ENCODE measurements around the gene SCAMP2.

SCAMP2 gene

DNA sequence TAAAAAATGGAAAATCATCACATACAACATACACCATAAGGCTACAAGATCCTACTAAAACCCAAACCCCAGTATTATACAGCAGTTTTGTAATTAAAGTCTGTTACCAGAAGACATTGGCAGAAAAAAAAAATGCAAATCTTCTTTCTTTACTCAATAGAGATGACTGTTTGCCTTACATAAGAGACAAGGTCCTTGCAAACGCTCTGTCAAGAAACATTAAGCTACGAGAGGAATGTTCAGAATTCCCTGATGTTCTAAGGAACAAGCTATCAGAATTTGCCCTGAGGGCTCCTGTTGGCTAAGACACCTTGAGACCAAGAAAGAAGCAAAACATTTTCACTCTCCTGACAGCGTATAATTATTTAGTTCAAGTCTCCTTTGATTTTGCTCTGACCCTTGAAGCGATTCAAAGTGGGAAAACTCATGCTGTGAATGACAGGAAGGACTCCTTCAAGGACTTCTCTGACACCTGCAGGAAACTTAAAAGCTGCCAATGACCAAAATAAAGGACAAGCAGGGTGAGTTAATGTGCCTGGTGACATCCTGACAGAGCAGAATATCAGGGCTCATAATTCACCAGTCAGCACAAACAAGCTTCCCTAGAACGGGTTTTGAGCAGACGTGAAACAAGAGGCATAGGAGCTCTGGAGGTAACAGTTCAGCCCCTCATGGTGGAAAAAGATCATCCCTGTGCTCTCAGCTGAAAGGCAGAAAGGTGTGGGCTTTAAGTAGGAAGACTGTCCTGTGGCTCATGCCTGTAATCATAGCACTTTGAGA is 2.5 kb downstream of the SCAMP2 start:
- Histone ChIP-seq H3K4me1 (ENCODE audit: insufficient read depth, low read length) (peaks cover 14% of the 10 kb centered on the region; the same call in 1 of the 2 replicates), H3K27me3 (ENCODE audit: insufficient read depth, low read length) (no peaks in the 10 kb centered on the region), H3K36me3 (ENCODE audit: insufficient read depth, low read length) (peaks cover 10% of the 10 kb centered on the region), H3K9me3 (ENCODE audit: insufficient read depth, low read depth, low read length) (0 out of 2 replicates have a peak, but pooled peaks cover 3% of the 10 kb centered on the region), H3K9ac (ENCODE audit: low read depth, low read length) (no peak overlapping the region), H3K4me3 (ENCODE audit: low read length) (no peak overlapping the region), H3K27ac (ENCODE audit: low read depth, low read length) (peak overlapping the region; percentile 2; the same call in 1 of the 2 replicates)
- WGBS: 35% methylated on average over 6 of the region's 6 CpGs

DNA sequence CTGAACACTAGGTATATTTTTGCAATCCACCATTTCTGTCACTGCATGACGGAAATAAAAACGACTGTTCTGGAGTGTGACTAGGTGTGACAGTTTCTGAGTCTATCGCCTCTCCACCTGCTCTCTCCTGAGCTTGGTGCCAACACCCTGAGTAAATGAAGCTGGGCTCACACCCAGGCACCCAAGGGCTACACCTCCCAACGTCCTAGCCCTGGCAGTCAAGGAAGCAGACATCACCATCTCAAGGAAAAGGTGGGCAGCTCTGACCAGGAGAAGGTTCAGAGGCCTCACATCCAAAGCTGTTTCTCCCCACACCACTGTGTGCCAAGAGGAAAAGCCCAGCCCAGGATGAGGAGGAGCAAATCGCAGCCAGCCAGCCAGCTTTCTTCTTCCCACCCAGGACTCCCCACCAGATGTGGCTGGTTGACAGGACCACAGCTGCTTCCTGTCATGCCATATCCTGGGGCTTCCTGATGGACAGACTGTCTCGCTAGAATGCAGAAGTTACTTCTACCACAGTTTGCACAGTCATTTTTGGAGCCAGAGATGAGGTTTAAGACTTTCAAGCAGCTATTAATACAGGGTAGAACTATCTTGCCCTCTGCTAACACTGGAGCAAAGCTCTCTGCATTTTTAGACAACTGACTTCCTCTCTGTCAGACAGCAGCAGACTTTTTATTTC is 3.3 kb downstream of the SCAMP2 start:
- H3K27me3 ChIP-seq (ENCODE audit: insufficient read depth, low read length): no peaks in the 10 kb centered on the region
- WGBS: 86% methylated on average over 6 of the region's 6 CpGs
- no peak overlapping the region for H3K9ac ChIP-seq (ENCODE audit: low read depth, low read length)
- H3K9me3 ChIP-seq (ENCODE audit: insufficient read depth, low read depth, low read length): 0 out of 2 replicates have a peak, but pooled peaks cover 3% of the 10 kb centered on the region
- H3K4me1 ChIP-seq (ENCODE audit: insufficient read depth, low read length): peaks cover 14% of the 10 kb centered on the region; the same call in 1 of the 2 replicates
- no peak overlapping the region for H3K27ac ChIP-seq (ENCODE audit: low read depth, low read length)
- H3K4me3 ChIP-seq (ENCODE audit: low read length): no peak overlapping the region
- H3K36me3 ChIP-seq (ENCODE audit: insufficient read depth, low read length): peaks cover 10% of the 10 kb centered on the region

DNA sequence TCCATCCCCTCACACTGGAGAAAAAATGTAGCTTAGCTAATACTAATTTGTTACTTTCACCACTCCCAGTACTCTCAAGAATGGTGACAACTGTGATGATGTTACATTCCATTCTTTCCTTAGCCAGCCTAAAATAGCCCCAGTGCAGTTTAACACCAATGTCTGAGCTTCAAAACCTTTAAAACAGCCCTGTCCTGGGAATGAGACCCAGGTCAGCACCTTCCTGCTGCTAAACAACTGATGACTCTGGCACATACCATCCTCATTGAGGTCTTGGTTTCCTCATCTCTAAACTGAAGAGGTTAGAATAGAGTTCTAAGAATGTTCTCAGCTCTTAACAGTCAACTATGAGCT is 3.8 kb downstream of the SCAMP2 start:
- H3K27ac ChIP-seq (ENCODE audit: low read depth, low read length): no peak overlapping the region
- H3K27me3 ChIP-seq (ENCODE audit: insufficient read depth, low read length): no peaks in the 10 kb centered on the region
- 0 out of 2 replicates have a peak, but pooled peaks cover 3% of the 10 kb centered on the region for H3K9me3 ChIP-seq (ENCODE audit: insufficient read depth, low read depth, low read length)
- no peak overlapping the region for H3K9ac ChIP-seq (ENCODE audit: low read depth, low read length)
- H3K4me1 ChIP-seq (ENCODE audit: insufficient read depth, low read length): peaks cover 14% of the 10 kb centered on the region; the same call in 1 of the 2 replicates
- no peak overlapping the region for H3K4me3 ChIP-seq (ENCODE audit: low read length)
- H3K36me3 ChIP-seq (ENCODE audit: insufficient read depth, low read length): peaks cover 10% of the 10 kb centered on the region

DNA sequence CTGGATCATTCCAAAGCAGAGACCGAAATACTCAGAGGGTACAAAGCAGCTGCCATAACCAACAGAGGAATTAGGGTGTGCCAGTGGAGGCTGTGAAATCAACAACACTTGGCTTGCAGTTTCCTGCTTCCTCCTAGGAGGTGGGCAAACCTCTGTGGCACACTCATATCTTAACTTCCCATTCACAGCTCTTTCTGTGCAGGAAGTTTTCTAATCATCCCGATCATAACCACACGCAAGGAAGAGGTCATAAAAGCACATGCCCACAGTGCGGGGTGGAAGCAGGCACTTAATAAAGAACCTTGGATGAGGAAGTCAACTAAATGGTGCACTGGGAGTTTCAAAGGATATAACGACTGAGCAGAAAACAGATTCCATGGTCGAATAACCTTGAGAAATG is 5.1 kb downstream of the SCAMP2 start:
- H3K27me3 ChIP-seq (ENCODE audit: insufficient read depth, low read length): no peaks in the 10 kb centered on the region
- no peak overlapping the region for H3K27ac ChIP-seq (ENCODE audit: low read depth, low read length)
- no peak overlapping the region for H3K4me3 ChIP-seq (ENCODE audit: low read length)
- peaks cover 14% of the 10 kb centered on the region; the same call in 1 of the 2 replicates for H3K4me1 ChIP-seq (ENCODE audit: insufficient read depth, low read length)
- peaks cover 10% of the 10 kb centered on the region for H3K36me3 ChIP-seq (ENCODE audit: insufficient read depth, low read length)
- 97% methylated on average over 6 of the region's 6 CpGs for WGBS
- 0 out of 2 replicates have a peak, but pooled peaks cover 3% of the 10 kb centered on the region for H3K9me3 ChIP-seq (ENCODE audit: insufficient read depth, low read depth, low read length)
- H3K9ac ChIP-seq (ENCODE audit: low read depth, low read length): no peak overlapping the region

DNA sequence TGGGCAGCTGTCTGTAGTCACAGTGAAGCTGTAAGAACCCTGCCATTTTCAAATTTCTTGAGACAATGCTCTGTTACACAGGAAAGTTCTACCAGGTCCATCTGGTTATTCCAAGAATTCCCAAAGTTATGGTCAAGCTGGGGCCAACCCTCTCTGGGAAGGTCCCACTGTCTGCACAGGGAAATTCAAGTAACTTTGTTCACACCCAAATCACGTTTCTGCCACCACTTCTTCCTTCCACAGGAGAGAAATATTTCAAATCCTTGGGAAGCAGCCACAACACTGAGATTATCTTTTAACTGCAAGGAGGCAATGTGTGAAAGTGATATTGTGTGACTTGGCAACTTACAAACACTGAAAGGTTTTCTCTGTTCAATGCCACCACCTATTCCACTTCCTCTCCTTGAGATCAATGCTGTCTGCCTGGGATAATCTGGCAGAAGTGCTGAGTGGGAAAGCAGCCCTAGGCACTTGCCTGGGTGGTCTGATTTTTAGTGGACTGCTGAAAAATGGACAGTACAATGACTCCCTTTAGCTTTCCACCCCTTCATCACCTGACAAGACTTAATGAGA is 5.6 kb downstream of the SCAMP2 start:
- Histone ChIP-seq H3K9ac (ENCODE audit: low read depth, low read length) (no peak overlapping the region), H3K4me1 (ENCODE audit: insufficient read depth, low read length) (peaks cover 14% of the 10 kb centered on the region; the same call in 1 of the 2 replicates), H3K36me3 (ENCODE audit: insufficient read depth, low read length) (peaks cover 10% of the 10 kb centered on the region), H3K9me3 (ENCODE audit: insufficient read depth, low read depth, low read length) (0 out of 2 replicates have a peak, but pooled peaks cover 3% of the 10 kb centered on the region), H3K27me3 (ENCODE audit: insufficient read depth, low read length) (no peaks in the 10 kb centered on the region), H3K27ac (ENCODE audit: low read depth, low read length) (no peak overlapping the region), H3K4me3 (ENCODE audit: low read length) (no peak overlapping the region)
- 82% methylated on average over 1 of the region's 1 CpG for WGBS

DNA sequence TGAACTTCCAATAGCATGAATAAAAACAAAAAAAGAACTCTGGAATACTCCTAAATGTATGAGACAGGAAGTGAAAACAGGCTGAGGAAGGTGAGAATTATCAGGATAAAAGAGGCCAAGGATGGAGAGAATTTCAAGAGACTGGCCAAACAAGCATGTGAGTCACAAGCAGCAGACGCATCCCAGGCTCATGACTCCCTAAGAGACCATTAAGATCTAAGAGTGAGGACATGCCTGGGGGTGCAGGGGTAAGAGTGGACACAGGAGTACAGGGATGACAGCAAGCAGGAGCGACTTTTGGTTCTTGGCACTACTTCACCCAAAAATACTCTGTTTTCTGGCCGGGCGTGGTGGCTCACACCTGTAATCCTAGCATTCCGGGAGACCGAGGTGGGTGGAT is 7.1 kb downstream of the SCAMP2 start:
- H3K27ac ChIP-seq (ENCODE audit: low read depth, low read length): no peak overlapping the region
- peak overlapping the region; percentile 17; the same call in 1 of the 2 replicates for H3K9ac ChIP-seq (ENCODE audit: low read depth, low read length)
- H3K4me3 ChIP-seq (ENCODE audit: low read length): no peak overlapping the region
- WGBS: 89% methylated on average over 6 of the region's 6 CpGs
- 0 out of 2 replicates have a peak, but pooled peaks cover 3% of the 10 kb centered on the region for H3K9me3 ChIP-seq (ENCODE audit: insufficient read depth, low read depth, low read length)
- H3K36me3 ChIP-seq (ENCODE audit: insufficient read depth, low read length): peaks cover 10% of the 10 kb centered on the region
- H3K4me1 ChIP-seq (ENCODE audit: insufficient read depth, low read length): peaks cover 13% of the 10 kb centered on the region; the same call in 1 of the 2 replicates
- H3K27me3 ChIP-seq (ENCODE audit: insufficient read depth, low read length): no peaks in the 10 kb centered on the region

DNA sequence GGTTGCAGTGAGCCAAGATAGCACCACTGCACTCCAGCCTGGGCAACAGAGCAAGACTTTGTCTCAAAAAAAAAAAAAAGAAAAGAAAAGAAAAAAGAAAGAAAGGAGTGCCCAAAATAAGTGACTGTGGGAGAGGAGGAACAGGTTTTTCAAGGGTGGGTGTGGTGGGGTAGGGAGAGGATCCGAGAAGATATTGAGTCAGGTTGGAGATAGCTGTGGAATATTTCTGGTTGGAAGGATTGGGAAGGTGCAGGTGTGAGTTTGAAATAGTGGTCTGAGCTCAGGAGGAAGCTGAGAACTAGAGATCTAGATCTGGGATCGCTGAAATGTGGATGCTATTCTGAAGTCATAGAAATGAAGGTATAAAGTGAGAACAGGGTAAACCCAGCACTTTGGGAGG is 7.8 kb downstream of the SCAMP2 start:
- WGBS: 93% methylated on average over 2 of the region's 2 CpGs
- H3K27ac ChIP-seq (ENCODE audit: low read depth, low read length): no peak overlapping the region
- H3K27me3 ChIP-seq (ENCODE audit: insufficient read depth, low read length): no peaks in the 10 kb centered on the region
- H3K9ac ChIP-seq (ENCODE audit: low read depth, low read length): no peak overlapping the region
- peaks cover 6% of the 10 kb centered on the region; the same call in 1 of the 2 replicates for H3K4me1 ChIP-seq (ENCODE audit: insufficient read depth, low read length)
- no peak overlapping the region for H3K4me3 ChIP-seq (ENCODE audit: low read length)
- H3K9me3 ChIP-seq (ENCODE audit: insufficient read depth, low read depth, low read length): 0 out of 2 replicates have a peak, but pooled peaks cover 3% of the 10 kb centered on the region
- H3K36me3 ChIP-seq (ENCODE audit: insufficient read depth, low read length): peaks cover 10% of the 10 kb centered on the region

DNA sequence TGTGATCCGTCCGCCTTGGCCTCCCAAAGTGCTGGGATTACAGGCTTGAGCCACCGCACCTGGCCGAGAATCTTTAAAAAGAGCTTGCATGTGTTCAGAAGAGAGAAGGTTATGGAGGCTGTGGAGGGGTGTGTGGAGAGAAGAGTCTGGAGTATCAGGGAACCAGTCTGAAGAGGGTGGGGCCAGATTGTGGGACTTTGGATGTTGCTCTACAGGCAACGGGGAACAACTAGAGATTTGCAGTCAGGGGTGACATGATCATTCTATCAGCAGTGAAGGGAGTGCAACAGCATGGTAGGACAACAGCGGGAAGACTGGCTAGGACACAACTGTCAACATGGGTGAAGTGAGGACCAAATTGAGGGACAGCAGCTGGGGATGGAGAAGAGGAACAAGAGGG is 8.9 kb downstream of the SCAMP2 start:
- H3K9me3 ChIP-seq (ENCODE audit: insufficient read depth, low read depth, low read length): 0 out of 2 replicates have a peak, but pooled peaks cover 3% of the 10 kb centered on the region
- H3K36me3 ChIP-seq (ENCODE audit: insufficient read depth, low read length): peaks cover 10% of the 10 kb centered on the region
- no peaks in the 10 kb centered on the region for H3K27me3 ChIP-seq (ENCODE audit: insufficient read depth, low read length)
- WGBS: 94% methylated on average over 6 of the region's 6 CpGs
- no peak overlapping the region for H3K9ac ChIP-seq (ENCODE audit: low read depth, low read length)
- H3K27ac ChIP-seq (ENCODE audit: low read depth, low read length): no peak overlapping the region
- no peak overlapping the region for H3K4me3 ChIP-seq (ENCODE audit: low read length)
- 0 out of 2 replicates have a peak, but pooled peaks cover 5% of the 10 kb centered on the region for H3K4me1 ChIP-seq (ENCODE audit: insufficient read depth, low read length)

DNA sequence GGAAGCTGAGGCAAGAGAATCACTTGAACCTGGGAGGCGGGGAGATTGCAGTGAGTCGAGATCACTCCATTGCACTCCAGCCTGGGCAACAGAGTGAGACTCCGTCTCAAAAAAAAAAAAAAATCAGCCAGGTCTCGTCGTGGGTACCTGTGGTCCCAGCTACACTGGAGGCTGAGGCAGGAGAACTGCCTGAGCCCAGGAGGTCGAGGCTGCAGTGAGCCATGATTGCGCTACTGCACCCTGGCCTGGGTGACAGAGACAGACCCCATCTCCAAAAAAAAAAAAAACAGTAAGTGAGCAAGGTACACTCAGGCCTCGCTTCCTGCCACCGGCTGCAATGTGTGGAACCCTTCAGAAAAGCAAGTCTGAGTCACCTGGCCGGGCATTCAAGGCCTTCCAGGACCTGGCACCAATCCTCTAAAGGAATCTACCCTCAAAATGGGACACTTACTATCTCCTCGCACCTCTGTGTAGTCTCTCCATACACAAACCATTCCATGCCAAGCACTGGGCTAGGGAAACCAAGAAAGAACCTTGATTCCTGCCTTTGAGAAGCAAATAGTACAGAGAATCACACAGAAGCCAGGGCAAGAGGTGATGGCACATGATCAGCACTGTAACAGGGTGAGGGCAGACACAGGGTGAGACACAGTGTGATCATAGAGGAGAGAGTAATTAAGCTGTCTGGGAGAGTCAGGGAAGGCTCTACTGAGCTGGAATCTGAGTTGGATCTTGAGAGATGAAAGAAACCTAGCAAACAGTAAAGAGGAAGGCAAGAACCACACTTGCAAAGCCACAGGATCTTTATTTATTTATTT is 9.7 kb downstream of the SCAMP2 start:
- Histone ChIP-seq H3K9me3 (ENCODE audit: insufficient read depth, low read depth, low read length) (0 out of 2 replicates have a peak, but pooled peaks cover 3% of the 10 kb centered on the region), H3K9ac (ENCODE audit: low read depth, low read length) (no peak overlapping the region), H3K27me3 (ENCODE audit: insufficient read depth, low read length) (no peaks in the 10 kb centered on the region), H3K27ac (ENCODE audit: low read depth, low read length) (no peak overlapping the region), H3K4me1 (ENCODE audit: insufficient read depth, low read length) (0 out of 2 replicates have a peak, but pooled peaks cover 5% of the 10 kb centered on the region), H3K36me3 (ENCODE audit: insufficient read depth, low read length) (peaks cover 10% of the 10 kb centered on the region), H3K4me3 (ENCODE audit: low read length) (no peak overlapping the region)
- 93% methylated on average over 11 of the region's 11 CpGs for WGBS

DNA sequence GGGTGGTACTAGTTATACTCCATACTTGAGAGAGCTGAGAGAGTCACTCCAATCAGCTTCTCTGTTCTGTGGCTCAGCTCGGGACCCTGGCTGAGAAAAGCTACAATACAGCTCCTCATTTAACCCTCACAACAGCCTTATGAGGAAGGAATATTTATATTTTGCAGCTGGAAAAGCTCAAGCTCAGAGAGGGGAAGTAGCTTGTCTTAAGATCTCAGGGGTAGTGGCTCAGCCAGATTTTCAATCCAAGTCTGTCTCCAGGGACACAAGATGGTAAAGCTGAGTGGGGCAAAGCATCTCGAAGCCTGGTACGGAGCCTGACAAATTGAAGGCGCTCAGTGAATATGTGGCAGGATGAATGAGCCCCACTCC is 14.8 kb downstream of the SCAMP2 start:
- no peak overlapping the region for H3K9ac ChIP-seq (ENCODE audit: low read depth, low read length)
- H3K9me3 ChIP-seq (ENCODE audit: insufficient read depth, low read depth, low read length): no peaks in the 10 kb centered on the region
- no peaks in the 10 kb centered on the region for H3K4me1 ChIP-seq (ENCODE audit: insufficient read depth, low read length)
- peaks cover 11% of the 10 kb centered on the region for H3K36me3 ChIP-seq (ENCODE audit: insufficient read depth, low read length)
- WGBS: 98% methylated on average over 4 of the region's 4 CpGs
- no peak overlapping the region for H3K4me3 ChIP-seq (ENCODE audit: low read length)
- no peak overlapping the region for H3K27ac ChIP-seq (ENCODE audit: low read depth, low read length)
- H3K27me3 ChIP-seq (ENCODE audit: insufficient read depth, low read length): no peaks in the 10 kb centered on the region

Measured in HUES64 (cell line).